ENCODE measurements around the gene NDUFA8. TPM values are rescaled to one million over a fixed set of nuclear protein-coding genes. Genes with fewer than 3 reads are reported as not detected.

NDUFA8 gene
- total RNA-seq, 1 donor from 2014 or later = 37.7 TPM

DNA sequence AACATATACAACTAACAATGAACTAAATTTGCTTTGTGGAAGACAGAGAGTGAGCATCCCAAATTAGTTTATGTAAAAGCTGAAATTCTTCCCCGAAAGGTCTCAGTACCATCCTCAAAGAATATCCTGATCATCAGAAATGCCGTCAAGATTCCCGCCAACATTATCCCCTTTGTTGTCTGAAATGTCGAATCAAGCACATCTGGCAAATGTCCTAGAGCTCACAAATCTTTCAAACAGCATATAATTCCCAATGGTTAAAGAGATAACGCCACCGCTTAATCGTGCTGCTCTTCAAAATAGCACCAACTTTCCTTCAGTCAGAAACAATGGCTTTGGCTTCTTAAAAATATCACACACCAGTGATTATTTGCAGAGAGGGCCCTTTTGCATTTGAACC lies 23.9 kb upstream of the NDUFA8 start:
- H3K9me3 Mint-ChIP-seq = no peaks in the 10 kb centered on the region
- no peak for DNase-seq (ENCODE audit: low spot score in 2 of 2, unreplicated experiment in 2 of 2)
- TF ChIP-seq, protein P1, sequence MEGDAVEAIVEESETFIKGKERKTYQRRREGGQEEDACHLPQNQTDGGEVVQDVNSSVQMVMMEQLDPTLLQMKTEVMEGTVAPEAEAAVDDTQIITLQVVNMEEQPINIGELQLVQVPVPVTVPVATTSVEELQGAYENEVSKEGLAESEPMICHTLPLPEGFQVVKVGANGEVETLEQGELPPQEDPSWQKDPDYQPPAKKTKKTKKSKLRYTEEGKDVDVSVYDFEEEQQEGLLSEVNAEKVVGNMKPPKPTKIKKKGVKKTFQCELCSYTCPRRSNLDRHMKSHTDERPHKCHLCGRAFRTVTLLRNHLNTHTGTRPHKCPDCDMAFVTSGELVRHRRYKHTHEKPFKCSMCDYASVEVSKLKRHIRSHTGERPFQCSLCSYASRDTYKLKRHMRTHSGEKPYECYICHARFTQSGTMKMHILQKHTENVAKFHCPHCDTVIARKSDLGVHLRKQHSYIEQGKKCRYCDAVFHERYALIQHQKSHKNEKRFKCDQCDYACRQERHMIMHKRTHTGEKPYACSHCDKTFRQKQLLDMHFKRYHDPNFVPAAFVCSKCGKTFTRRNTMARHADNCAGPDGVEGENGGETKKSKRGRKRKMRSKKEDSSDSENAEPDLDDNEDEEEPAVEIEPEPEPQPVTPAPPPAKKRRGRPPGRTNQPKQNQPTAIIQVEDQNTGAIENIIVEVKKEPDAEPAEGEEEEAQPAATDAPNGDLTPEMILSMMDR (IDR thresholded peaks at IDR 0.05; ENCODE audit: unreplicated experiment) = no peak

DNA sequence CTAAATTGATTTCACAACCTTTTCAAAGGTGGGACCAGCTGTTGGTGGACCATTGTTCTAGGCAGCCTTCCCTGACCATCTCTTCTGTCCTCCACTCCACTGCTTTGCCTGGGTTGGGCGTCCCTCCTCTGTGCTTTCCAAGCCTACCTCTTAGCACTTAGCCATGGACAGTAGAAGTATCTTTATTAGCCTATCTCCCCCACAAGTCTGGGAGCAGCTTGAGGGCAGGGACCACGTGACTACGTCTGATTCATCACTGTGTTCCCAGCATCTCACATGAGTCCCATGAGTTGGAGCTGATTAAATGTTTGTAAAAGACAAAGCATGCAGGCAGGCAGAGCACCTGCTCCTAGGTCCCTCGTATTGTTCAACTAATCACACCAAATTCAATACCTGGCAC lies 21.1 kb upstream of the NDUFA8 start:
- Mint-ChIP-seq H3K27me3 (ENCODE audit: low read depth) (peaks cover 67% of the 10 kb centered on the region), H3K4me3 (no peak overlapping the region)

More for the DNA sequence above, 23.9 kb upstream of the NDUFA8 start:
- no peaks in the 10 kb centered on the region for H3K4me1 Mint-ChIP-seq
- H3K36me3 Mint-ChIP-seq = no peaks in the 10 kb centered on the region
- peaks cover 44% of the 10 kb centered on the region for H3K27me3 Mint-ChIP-seq (ENCODE audit: low read depth)
- H3K27ac Mint-ChIP-seq = no peak overlapping the region
- H3K4me3 Mint-ChIP-seq = no peak overlapping the region

DNA sequence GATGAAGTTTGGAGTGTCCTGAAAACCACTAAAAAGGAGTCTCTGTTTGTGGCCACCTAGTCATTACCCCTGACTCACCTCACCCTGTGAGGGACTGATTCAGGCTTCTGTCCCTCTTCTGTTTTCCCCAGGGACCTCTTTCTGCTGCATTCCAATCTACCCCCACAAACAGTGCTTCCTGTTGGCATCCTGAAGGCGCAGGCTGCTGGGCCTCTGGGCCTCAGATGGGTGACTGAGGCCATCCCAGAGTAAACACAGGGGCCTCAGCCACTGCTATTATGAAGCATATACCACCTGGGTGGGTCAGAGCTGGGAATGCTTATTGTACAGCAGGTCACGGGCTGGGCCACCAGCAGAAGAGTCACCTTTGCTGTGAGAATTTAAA lies 20.1 kb upstream of the NDUFA8 start:
- no peak overlapping the region for H3K4me3 Mint-ChIP-seq
- H3K4me1 Mint-ChIP-seq = no peaks in the 10 kb centered on the region
- H3K9me3 Mint-ChIP-seq = no peaks in the 10 kb centered on the region
- H3K27me3 Mint-ChIP-seq (ENCODE audit: low read depth) = peaks cover 76% of the 10 kb centered on the region
- H3K36me3 Mint-ChIP-seq = no peaks in the 10 kb centered on the region
- H3K27ac Mint-ChIP-seq = no peak overlapping the region
- TF ChIP-seq, protein P1 (IDR thresholded peaks at IDR 0.05; ENCODE audit: unreplicated experiment) = no peak
- no peak for DNase-seq (ENCODE audit: low spot score in 2 of 2, unreplicated experiment in 2 of 2)

More for the DNA sequence above, 21.1 kb upstream of the NDUFA8 start:
- TF ChIP-seq, protein P1 (IDR thresholded peaks at IDR 0.05; ENCODE audit: unreplicated experiment) = no peak
- H3K27ac Mint-ChIP-seq = no peak overlapping the region
- H3K9me3 Mint-ChIP-seq = no peaks in the 10 kb centered on the region
- H3K36me3 Mint-ChIP-seq = no peaks in the 10 kb centered on the region
- no peak for DNase-seq (ENCODE audit: low spot score in 2 of 2, unreplicated experiment in 2 of 2)
- H3K4me1 Mint-ChIP-seq = no peaks in the 10 kb centered on the region

DNA sequence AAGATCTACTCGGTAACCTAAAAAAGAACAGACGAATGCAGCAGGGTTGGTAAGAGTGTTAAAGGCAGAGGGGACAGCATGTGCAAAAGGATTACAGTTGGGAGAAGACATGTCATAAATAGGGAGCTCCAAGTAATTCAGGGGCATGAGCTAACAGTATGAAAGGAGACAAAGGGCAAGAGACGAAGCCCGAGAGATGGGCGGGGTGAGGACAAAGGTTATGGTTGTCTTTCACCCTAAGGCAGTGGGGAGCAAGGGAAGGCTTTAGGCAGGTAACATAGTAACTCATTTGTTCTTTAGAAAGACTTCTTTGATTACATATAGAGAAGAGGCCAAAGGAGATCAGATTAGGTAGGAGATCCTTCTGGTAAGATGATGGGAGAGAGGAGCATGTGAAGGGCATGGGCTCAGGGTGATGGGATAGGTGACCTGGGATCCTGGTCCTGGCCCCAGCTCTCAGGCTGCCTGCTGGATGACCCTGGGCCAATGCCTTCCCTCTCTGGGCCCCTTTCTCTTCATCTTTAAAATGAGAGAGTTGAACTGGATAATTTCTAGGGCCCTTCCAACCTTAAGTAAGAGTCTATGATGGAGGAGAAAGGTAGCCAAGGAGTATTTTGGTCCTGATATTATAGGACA lies 19.6 kb upstream of the NDUFA8 start:
- Mint-ChIP-seq H3K36me3 (no peaks in the 10 kb centered on the region), H3K4me1 (no peaks in the 10 kb centered on the region), H3K9me3 (no peaks in the 10 kb centered on the region), H3K4me3 (no peak overlapping the region), H3K27ac (no peak overlapping the region), H3K27me3 (ENCODE audit: low read depth) (peaks cover 80% of the 10 kb centered on the region)
- DNase-seq (ENCODE audit: low spot score in 2 of 2, unreplicated experiment in 2 of 2) = no peak
- TF ChIP-seq, protein P1 (IDR thresholded peaks at IDR 0.05; ENCODE audit: unreplicated experiment) = no peak

DNA sequence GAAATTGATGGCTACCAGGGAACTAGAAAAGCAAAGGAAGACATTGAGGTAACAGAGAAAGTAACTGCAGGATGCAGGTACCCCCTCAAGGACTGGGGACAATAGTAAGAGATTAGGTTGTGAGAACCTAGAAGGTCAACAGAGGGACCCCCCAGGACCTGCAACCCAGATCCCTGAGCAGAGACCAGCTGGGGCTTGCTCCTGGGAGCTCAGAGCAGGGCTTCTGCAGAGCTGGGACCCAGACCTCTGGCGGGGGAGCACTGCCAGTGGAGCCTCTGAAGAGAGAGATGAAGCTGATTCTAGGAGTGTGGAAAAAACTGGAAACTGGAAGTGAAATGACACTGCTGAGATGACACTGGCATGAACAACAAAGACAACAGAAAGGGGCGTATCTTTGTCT lies 17.3 kb upstream of the NDUFA8 start:
- no peak for DNase-seq (ENCODE audit: low spot score in 2 of 2, unreplicated experiment in 2 of 2)
- H3K4me3 Mint-ChIP-seq = no peak overlapping the region
- no peak overlapping the region for H3K27ac Mint-ChIP-seq
- H3K4me1 Mint-ChIP-seq = no peaks in the 10 kb centered on the region
- no peaks in the 10 kb centered on the region for H3K36me3 Mint-ChIP-seq
- no peaks in the 10 kb centered on the region for H3K9me3 Mint-ChIP-seq
- H3K27me3 Mint-ChIP-seq (ENCODE audit: low read depth) = peaks cover 79% of the 10 kb centered on the region
- TF ChIP-seq, protein P1 (IDR thresholded peaks at IDR 0.05; ENCODE audit: unreplicated experiment) = no peak

DNA sequence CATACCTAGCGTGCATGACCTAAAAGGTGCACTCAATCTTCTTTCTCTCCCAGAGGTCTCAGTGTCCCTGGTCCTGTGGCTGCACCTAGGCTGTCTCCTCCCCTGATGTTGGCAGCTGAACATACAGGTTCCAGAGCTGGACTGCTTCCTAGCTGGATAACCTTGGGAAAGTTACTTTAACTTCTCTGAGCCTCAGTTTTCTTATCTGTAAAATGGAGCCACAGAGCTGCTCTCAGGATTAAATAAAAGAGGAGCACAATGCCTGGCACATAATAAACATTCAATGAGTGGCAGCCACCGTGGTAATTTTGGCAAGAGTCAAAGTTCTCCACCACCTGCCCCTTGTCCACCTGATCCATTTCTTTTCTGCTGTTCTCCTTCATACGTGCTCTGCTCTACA lies 14.1 kb upstream of the NDUFA8 start:
- Mint-ChIP-seq H3K4me1 (no peaks in the 10 kb centered on the region), H3K4me3 (no peak overlapping the region), H3K27ac (no peak overlapping the region), H3K36me3 (no peaks in the 10 kb centered on the region), H3K9me3 (no peaks in the 10 kb centered on the region), H3K27me3 (ENCODE audit: low read depth) (peaks cover 82% of the 10 kb centered on the region)
- DNase-seq (ENCODE audit: low spot score in 2 of 2, unreplicated experiment in 2 of 2) = no peak
- TF ChIP-seq, protein P1 (IDR thresholded peaks at IDR 0.05; ENCODE audit: unreplicated experiment) = no peak
